ENCODE data around the gene SLC35C1.

Gene SLC35C1

DNA sequence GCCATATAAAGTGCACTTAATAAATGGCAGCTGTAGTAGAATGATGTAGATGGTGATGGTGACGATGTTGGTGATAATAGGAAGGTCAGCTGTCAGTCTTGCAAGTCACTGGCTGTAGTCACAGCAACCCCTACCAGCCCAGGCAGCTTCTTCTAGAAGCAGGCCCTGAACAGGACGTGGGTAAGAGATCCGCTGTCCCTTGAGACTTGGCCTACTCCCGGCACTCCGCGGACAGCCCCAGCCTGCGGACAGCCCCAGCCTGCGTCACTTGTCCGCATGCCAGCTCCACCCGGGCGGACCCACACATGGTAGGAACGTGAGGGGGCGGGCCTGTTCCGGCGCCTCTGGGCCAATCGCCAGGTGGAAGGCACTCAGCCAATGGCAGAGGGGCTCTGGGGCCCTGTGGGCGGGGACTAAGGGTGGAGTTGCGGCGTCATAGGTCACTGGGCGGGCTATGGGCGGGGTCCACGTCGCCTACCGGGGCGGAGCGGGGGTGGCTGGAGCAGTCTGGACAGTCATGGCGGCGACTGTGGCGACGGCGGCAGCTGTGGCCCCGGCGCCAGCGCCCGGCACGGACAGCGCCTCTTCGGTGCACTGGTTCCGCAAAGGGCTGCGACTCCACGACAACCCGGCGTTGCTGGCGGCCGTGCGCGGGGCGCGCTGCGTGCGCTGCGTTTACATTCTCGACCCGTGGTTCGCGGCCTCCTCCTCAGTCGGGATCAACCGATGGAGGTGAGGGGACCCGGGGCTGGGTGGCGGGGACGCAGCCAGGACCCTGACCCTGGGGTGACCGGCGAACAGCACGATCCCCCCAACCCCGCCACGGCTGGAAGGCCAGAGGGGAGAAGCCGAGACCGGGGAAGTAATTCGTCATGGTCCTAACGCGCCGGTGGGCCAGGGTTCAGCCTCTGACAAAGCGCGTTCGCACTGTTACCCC, 42.3 kb downstream of the SLC35C1 start, which contains the start of gene CRY2:
CRY2 (plus strand) TSS at position 502 of the 937 bp plus-strand sequence; CDS start at position 518, 16 bp downstream.
- DNase-seq (ENCODE audit: low read depth) = peak; percentile 90

DNA sequence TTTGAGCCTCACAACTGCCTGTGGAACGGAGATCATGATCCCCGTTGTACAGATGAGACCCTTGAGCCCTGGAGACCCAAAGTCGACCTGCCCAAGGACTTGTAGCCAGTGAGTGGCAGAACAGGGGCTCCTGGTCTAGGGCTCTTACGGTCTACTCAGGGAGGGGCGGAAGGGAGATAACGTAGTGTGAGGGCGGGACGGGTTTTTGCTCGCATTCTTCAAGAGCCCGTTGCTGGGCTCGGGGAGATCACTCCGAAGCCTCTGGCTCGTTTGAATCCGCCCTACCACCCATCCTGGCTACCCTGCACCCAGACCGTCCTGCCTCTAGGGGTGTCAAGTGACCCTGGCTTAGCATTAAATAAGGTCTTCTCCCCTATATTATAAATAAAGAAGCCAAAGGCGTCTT, 43.0 kb downstream of the SLC35C1 start:
- DNase-seq (ENCODE audit: low read depth) = no peak

DNA sequence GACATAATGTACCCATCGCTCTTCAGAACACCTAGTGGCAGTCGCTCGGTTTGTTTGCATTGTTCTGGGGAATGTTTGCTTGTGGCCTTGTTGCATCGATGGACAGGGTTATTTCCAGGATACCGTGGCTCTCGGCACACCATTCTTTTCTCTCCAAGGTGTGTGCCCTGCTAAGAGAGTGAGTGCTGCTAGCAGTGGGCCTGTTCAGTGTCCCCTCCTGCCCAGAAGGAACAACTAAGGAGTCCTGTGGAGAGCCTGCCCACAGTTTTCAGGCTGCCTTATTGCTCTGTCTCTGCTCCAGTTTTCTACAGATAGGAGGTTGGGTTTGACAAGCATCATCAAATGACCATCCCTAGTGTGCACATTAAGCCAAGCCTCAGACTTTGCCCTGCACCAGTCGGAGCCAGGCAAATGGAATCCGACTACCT, 43.7 kb downstream of the SLC35C1 start:
- no peak for DNase-seq (ENCODE audit: low read depth)

DNA sequence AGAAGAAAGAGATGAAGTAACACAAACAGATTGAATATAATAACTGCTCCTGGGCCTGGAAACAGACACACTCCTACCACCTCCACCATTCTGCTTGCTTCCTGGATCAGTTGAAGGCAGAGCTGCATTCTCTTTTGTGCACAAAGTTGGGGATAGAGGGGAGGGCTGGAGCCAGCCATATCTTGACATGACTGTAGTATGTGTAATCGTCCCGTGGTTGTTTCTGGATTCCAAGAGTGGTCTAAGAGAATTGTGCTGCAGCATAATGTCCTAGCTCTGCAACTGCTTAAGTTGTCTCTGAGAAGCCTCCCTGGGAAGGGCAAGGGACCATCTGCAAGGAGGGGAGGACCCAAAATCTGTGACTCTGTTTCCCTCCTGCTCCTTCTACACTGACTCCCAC, 45.5 kb downstream of the SLC35C1 start:
- DNase-seq (ENCODE audit: low read depth) = no peak

- DNase-seq (ENCODE audit: low read depth) = no peak
Observed at GRCh38 chr11:45851228-45851627, 46.3 kb downstream of the SLC35C1 start.

DNA sequence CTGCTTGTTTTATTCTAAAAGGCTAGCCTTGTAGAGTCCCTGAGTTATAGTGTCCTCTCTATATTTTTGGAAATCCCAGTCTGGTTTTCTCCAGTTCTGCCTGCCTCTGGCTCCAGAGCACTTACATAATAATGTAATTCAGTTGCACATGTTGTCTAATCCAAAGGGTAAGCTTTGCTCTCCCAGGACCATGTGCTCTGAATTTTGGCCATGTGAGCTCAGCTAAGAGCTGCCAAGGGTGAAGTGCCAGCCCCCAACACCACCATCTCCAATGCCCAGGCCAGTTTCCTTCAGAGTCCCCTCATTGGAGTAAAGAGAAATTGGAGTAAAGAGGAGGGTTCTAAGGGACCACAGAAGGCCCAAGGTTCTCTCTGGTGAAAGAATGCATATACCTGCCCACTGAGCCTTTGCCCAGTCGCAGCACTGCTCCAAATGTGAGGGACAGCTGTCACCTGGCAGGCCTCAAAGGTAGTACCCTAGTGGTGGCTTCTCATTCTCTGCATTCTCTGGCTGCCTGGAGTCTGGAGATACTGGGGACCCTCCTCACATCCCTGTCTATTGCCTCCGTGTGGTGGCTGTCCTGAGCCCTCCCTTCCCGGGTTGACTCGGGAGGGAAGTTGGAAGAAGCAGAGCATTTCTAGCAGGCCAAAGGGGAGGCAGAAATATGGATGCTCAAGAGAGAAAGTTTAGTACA, 47.2 kb downstream of the SLC35C1 start:
- no peak for DNase-seq (ENCODE audit: low read depth)

- DNase-seq (ENCODE audit: low read depth) = no peak
Observed at GRCh38 chr11:45852712-45853101, 47.8 kb downstream of the SLC35C1 start.

- no peak for DNase-seq (ENCODE audit: low read depth)
Observed at GRCh38 chr11:45853332-45854219, 48.6 kb downstream of the SLC35C1 start.

GRCh38 chr11:45855308-45855707, 50.4 kb downstream of the SLC35C1 start:
- no peak for DNase-seq (ENCODE audit: low read depth)

GRCh38 chr11:45856044-45856468, 51.1 kb downstream of the SLC35C1 start:
- no peak for DNase-seq (ENCODE audit: low read depth)

GRCh38 chr11:45857961-45858474, 53.1 kb downstream of the SLC35C1 start:
- no peak for DNase-seq (ENCODE audit: low read depth)

GRCh38 chr11:45858751-45859398, 53.9 kb downstream of the SLC35C1 start:
- DNase-seq (ENCODE audit: low read depth) = no peak

DNA sequence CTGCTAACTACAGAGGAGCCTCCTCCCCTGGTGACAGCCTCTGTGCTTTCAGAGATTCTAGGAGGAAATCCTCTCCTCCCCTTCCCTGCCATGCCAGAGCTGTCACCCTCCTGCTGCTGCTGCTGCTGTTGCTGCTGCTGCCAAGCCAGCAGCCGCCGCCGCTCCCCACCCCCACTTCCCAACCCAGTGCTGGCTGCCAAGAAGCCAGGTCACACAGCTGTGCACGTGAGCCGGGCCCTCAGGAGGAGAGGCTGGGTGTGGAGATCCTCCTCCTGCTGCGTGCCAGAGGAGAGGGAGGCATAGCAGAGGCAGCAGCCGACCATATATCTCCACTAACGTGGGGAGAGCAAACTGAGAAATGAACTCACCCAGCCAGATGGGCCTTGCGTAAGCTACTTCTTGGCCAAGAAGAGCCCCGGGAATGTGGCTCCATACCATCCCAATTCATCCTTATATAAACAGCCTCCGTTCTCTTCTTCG, 54.8 kb downstream of the SLC35C1 start:
- no peak for DNase-seq (ENCODE audit: low read depth)

- no peak for DNase-seq (ENCODE audit: low read depth)
Observed at GRCh38 chr11:45860348-45860747, 55.4 kb downstream of the SLC35C1 start.

- DNase-seq (ENCODE audit: low read depth) = no peak
Observed at GRCh38 chr11:45860764-45861510, 56.0 kb downstream of the SLC35C1 start.
